Measurements from ENCODE around the gene CHRNA3. TPM values are rescaled to one million over a fixed set of nuclear protein-coding genes. Genes with fewer than 3 reads are reported as not detected.

CHRNA3 gene
- total and polyA plus RNA-seq, 2 donors (not counting 1 experiment from before 2014, with no cell fraction given), result not detected

DNA sequence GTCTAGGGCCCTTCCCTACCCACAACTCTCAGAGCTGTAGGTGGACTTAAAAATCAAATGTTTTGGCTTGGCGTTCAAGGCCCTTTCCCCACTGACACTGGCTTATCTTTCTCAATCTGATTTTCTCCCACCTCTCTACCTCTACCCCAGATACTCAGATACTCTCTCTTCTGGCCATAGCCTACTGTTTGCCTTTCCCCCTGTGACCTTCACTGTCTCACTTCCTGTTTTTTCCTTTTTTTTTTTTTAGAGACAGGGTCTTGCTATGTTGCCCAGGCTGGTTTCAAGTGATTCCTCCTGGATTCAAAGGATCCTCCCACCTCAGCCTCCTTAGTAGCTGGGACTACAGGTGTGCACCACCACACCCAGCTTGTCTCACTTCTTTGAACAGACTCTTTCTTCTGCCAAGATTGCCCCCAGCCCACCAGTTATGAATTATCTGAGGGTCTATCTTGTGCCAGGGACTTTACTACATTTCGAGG, 15.6 kb upstream of the CHRNA3 start:
- Histone ChIP-seq H3K79me2 (ENCODE audit: control insufficient read depth, insufficient read depth, low read length) (no peaks in the 10 kb centered on the region), H3K4me2 (replicated peaks; ENCODE audit: low read depth, low read length, poor library complexity, severe bottlenecking) (no peak overlapping the region), H3K36me3 (replicated peaks in 1 of 2; ENCODE audit: control extremely low read depth in 1 of 2, control insufficient read depth in 1 of 2, extremely low read depth in 1 of 2, insufficient read depth in 2 of 2, low read length in 1 of 2) (no peaks in the 10 kb centered on the region), H3K4me1 (ENCODE audit: control insufficient read depth in 2 of 2, insufficient read depth in 2 of 2, low read length in 2 of 2) (peaks cover 10 to 12% of the 10 kb centered on the region in 2 donors), H3K9me3 (ENCODE audit: control extremely low read depth in 1 of 3, control insufficient read depth in 2 of 3, insufficient read depth in 1 of 3, low read length in 2 of 3) (peaks cover 0 to 19% (median 6%) of the 10 kb centered on the region in 3 donors), H4K20me1 (ENCODE audit: control insufficient read depth, insufficient read depth, low read length, poor library complexity, severe bottlenecking) (no peaks in the 10 kb centered on the region), H3K27ac (ENCODE audit: low read length in 2 of 2) (no peak overlapping the region), H2AFZ (ENCODE audit: insufficient read depth, low read depth, low read length, poor library complexity, severe bottlenecking) (no peak overlapping the region), H3K27me3 (replicated peaks in 1 of 4; ENCODE audit: control extremely low read depth in 1 of 4, control insufficient read depth in 3 of 4, insufficient read depth in 4 of 4, low read length in 3 of 4) (peaks cover 0 to 21% (median 4%) of the 10 kb centered on the region in 4 experiments), H3K4me3 (ENCODE audit: control extremely low read depth in 1 of 5, extremely low read depth in 1 of 5, insufficient read depth in 1 of 5, low read depth in 2 of 5, low read length in 4 of 5) (no peak overlapping the region), H3K9ac (ENCODE audit: low read length) (no peak overlapping the region)
- Mint-ChIP-seq H3K27me3 (peaks cover 19% of the 10 kb centered on the region), H3K27ac (no peak overlapping the region), H3K4me1 (peaks cover 8% of the 10 kb centered on the region), H3K9me3 (ENCODE audit: insufficient read depth) (peaks cover 3% of the 10 kb centered on the region), H3K4me3 (no peak overlapping the region)
- intact Hi-C loops (cut with micrococcal nuclease), result loop anchor here (5.0 kb wide), 2 partner anchors 116 to 546 kb away; no protein-coding TSS in a partner anchor
- no peak for ATAC-seq (ENCODE audit: low read depth)
- no peak for DNase-seq
- TF ChIP-seq, protein P1, sequence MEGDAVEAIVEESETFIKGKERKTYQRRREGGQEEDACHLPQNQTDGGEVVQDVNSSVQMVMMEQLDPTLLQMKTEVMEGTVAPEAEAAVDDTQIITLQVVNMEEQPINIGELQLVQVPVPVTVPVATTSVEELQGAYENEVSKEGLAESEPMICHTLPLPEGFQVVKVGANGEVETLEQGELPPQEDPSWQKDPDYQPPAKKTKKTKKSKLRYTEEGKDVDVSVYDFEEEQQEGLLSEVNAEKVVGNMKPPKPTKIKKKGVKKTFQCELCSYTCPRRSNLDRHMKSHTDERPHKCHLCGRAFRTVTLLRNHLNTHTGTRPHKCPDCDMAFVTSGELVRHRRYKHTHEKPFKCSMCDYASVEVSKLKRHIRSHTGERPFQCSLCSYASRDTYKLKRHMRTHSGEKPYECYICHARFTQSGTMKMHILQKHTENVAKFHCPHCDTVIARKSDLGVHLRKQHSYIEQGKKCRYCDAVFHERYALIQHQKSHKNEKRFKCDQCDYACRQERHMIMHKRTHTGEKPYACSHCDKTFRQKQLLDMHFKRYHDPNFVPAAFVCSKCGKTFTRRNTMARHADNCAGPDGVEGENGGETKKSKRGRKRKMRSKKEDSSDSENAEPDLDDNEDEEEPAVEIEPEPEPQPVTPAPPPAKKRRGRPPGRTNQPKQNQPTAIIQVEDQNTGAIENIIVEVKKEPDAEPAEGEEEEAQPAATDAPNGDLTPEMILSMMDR (IDR thresholded peaks at IDR 0.05), result no peak
- no peak for TF ChIP-seq EZH2 (IDR thresholded peaks at IDR 0.05; ENCODE audit: borderline replicate concordance, insufficient read depth, low read depth, low read length, poor library complexity, severe bottlenecking)
- ChIA-PET CTCF (interaction anchor here (0.9 to 1.5 kb wide), 2 partner anchors 14 to 72 kb away, joined by 3 to 5 read pairs; no protein-coding TSS in a partner anchor), POLR2A (no interaction called here)
- 88% methylated on average over 2 of the region's 2 CpGs for WGBS (ENCODE audit: insufficient coverage)

DNA sequence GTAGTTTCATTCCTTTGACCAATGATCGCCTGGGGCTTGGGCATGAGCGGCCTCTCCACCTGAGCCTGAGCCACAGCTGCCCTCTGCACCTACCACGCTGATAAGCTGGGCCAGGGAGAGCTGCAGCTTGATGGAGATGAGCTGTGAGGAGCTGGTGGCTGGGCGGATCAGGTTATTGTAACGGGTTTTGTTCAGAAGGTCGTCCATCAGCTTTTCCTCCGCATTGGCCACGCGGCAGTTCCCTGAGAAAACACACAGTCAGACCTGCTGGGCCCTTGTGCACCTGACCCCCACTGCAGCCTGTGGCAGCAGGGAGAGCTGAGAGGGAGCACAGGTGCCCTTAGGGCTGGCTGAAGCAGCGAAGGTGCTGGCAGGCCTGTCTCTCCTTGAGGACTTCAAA, 14.6 kb upstream of the CHRNA3 start:
- H3K36me3 ChIP-seq (replicated peaks in 1 of 2; ENCODE audit: control extremely low read depth in 1 of 2, control insufficient read depth in 1 of 2, extremely low read depth in 1 of 2, insufficient read depth in 2 of 2, low read length in 1 of 2), result no peaks in the 10 kb centered on the region
- Mint-ChIP-seq H3K4me1 (peaks cover 2% of the 10 kb centered on the region), H3K4me3 (no peak overlapping the region), H3K9me3 (ENCODE audit: insufficient read depth) (peaks cover 3% of the 10 kb centered on the region), H3K27ac (no peak overlapping the region), H3K27me3 (peaks cover 17% of the 10 kb centered on the region)
- no peak overlapping the region for H3K27ac ChIP-seq (ENCODE audit: low read length in 2 of 2)
- H3K4me1 ChIP-seq (ENCODE audit: control insufficient read depth in 2 of 2, insufficient read depth in 2 of 2, low read length in 2 of 2), result peaks cover under 1 to 3% of the 10 kb centered on the region in 2 donors
- 92% methylated on average over 9 of the region's 10 CpGs for WGBS (ENCODE audit: insufficient coverage)
- DNase-seq (no peak), ATAC-seq (ENCODE audit: low read depth) (no peak)
- no peak overlapping the region for H3K9ac ChIP-seq (ENCODE audit: low read length)
- H2AFZ ChIP-seq (ENCODE audit: insufficient read depth, low read depth, low read length, poor library complexity, severe bottlenecking), result no peak overlapping the region
- ChIA-PET CTCF (interaction anchor here (0.7 to 1.5 kb wide), 3 partner anchors 73 to 483 kb away, joined by 3 to 5 read pairs (median 3); no protein-coding TSS in a partner anchor), POLR2A (no interaction called here)
- H3K27me3 ChIP-seq (replicated peaks in 1 of 4; ENCODE audit: control extremely low read depth in 1 of 4, control insufficient read depth in 3 of 4, insufficient read depth in 4 of 4, low read length in 3 of 4), result peaks cover 0 to 13% (median 0%) of the 10 kb centered on the region in 4 experiments
- intact Hi-C loops (cut with micrococcal nuclease), result loop anchor here (5.0 kb wide), 2 partner anchors 117 to 547 kb away; no protein-coding TSS in a partner anchor
- H3K9me3 ChIP-seq (ENCODE audit: control extremely low read depth in 1 of 3, control insufficient read depth in 2 of 3, insufficient read depth in 1 of 3, low read length in 2 of 3), result peaks cover 0 to 16% (median 6%) of the 10 kb centered on the region in 3 donors
- no peaks in the 10 kb centered on the region for H4K20me1 ChIP-seq (ENCODE audit: control insufficient read depth, insufficient read depth, low read length, poor library complexity, severe bottlenecking)
- no peak overlapping the region for H3K4me2 ChIP-seq (replicated peaks; ENCODE audit: low read depth, low read length, poor library complexity, severe bottlenecking)
- no peak overlapping the region for H3K4me3 ChIP-seq (ENCODE audit: control extremely low read depth in 1 of 5, extremely low read depth in 1 of 5, insufficient read depth in 1 of 5, low read depth in 2 of 5, low read length in 4 of 5)
- no peaks in the 10 kb centered on the region for H3K79me2 ChIP-seq (ENCODE audit: control insufficient read depth, insufficient read depth, low read length)
- TF ChIP-seq EZH2 (IDR thresholded peaks at IDR 0.05; ENCODE audit: borderline replicate concordance, insufficient read depth, low read depth, low read length, poor library complexity, severe bottlenecking), result no peak
- TF ChIP-seq, protein P1 (IDR thresholded peaks at IDR 0.05), result no peak
